ENCODE results near the gene DMD.

DMD gene

GRCh38 chrX:31356275-31357212 lies 1854.8 kb downstream of the DMD start:
- TF ChIP-seq FOXP2 (optimal IDR thresholded peaks at IDR 0.05; ENCODE audit: borderline replicate concordance, extremely low read depth, extremely low read length, insufficient read depth) (no peak), SIN3A (IDR thresholded peaks at IDR 0.05; ENCODE audit: borderline replicate concordance, insufficient read depth, low read length) (no peak), POLR2AphosphoS5 (IDR thresholded peaks at IDR 0.05; ENCODE audit: low read depth, low read length) (no peak), REST (IDR thresholded peaks at IDR 0.05; ENCODE audit: insufficient read depth in 1 of 2, low read depth in 2 of 2, low read length in 2 of 2) (no peak), TAF1 (IDR thresholded peaks at IDR 0.05; ENCODE audit: borderline replicate concordance, insufficient read depth, low read length) (no peak)

GRCh38 chrX:31355206-31355955 lies 1856.0 kb downstream of the DMD start:
- no peak for TF ChIP-seq REST (IDR thresholded peaks at IDR 0.05; ENCODE audit: insufficient read depth in 1 of 2, low read depth in 2 of 2, low read length in 2 of 2)
- TF ChIP-seq POLR2AphosphoS5 (IDR thresholded peaks at IDR 0.05; ENCODE audit: low read depth, low read length), result no peak
- no peak for TF ChIP-seq SIN3A (IDR thresholded peaks at IDR 0.05; ENCODE audit: borderline replicate concordance, insufficient read depth, low read length)
- no peak for TF ChIP-seq FOXP2 (optimal IDR thresholded peaks at IDR 0.05; ENCODE audit: borderline replicate concordance, extremely low read depth, extremely low read length, insufficient read depth)

- no peak for TF ChIP-seq REST (IDR thresholded peaks at IDR 0.05; ENCODE audit: insufficient read depth in 1 of 2, low read depth in 2 of 2, low read length in 2 of 2)
- no peak for TF ChIP-seq POLR2AphosphoS5 (IDR thresholded peaks at IDR 0.05; ENCODE audit: low read depth, low read length)
- no peak for TF ChIP-seq FOXP2 (optimal IDR thresholded peaks at IDR 0.05; ENCODE audit: borderline replicate concordance, extremely low read depth, extremely low read length, insufficient read depth)
- TF ChIP-seq TAF1 (IDR thresholded peaks at IDR 0.05; ENCODE audit: borderline replicate concordance, insufficient read depth, low read length), result no peak
- no peak for TF ChIP-seq SIN3A (IDR thresholded peaks at IDR 0.05; ENCODE audit: borderline replicate concordance, insufficient read depth, low read length)
Observed at GRCh38 chrX:31353095-31353494, 1858.3 kb downstream of the DMD start.

- no peak for TF ChIP-seq REST (IDR thresholded peaks at IDR 0.05; ENCODE audit: insufficient read depth in 1 of 2, low read depth in 2 of 2, low read length in 2 of 2)
- TF ChIP-seq POLR2AphosphoS5 (IDR thresholded peaks at IDR 0.05; ENCODE audit: low read depth, low read length), result no peak
- no peak for TF ChIP-seq FOXP2 (optimal IDR thresholded peaks at IDR 0.05; ENCODE audit: borderline replicate concordance, extremely low read depth, extremely low read length, insufficient read depth)
- TF ChIP-seq SIN3A (IDR thresholded peaks at IDR 0.05; ENCODE audit: borderline replicate concordance, insufficient read depth, low read length), result no peak
- no peak for TF ChIP-seq TAF1 (IDR thresholded peaks at IDR 0.05; ENCODE audit: borderline replicate concordance, insufficient read depth, low read length)
Observed at GRCh38 chrX:31350808-31351074, 1860.6 kb downstream of the DMD start.
